ENCODE measurements around the gene CCDC30.

GRCh38 chr1:42669936-42670335 is 206.8 kb downstream of the CCDC30 start:
- TF ChIP-seq, protein P1, sequence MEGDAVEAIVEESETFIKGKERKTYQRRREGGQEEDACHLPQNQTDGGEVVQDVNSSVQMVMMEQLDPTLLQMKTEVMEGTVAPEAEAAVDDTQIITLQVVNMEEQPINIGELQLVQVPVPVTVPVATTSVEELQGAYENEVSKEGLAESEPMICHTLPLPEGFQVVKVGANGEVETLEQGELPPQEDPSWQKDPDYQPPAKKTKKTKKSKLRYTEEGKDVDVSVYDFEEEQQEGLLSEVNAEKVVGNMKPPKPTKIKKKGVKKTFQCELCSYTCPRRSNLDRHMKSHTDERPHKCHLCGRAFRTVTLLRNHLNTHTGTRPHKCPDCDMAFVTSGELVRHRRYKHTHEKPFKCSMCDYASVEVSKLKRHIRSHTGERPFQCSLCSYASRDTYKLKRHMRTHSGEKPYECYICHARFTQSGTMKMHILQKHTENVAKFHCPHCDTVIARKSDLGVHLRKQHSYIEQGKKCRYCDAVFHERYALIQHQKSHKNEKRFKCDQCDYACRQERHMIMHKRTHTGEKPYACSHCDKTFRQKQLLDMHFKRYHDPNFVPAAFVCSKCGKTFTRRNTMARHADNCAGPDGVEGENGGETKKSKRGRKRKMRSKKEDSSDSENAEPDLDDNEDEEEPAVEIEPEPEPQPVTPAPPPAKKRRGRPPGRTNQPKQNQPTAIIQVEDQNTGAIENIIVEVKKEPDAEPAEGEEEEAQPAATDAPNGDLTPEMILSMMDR (IDR thresholded peaks at IDR 0.05) = no peak
- no peak for TF ChIP-seq EZH2phosphoT487 (IDR thresholded peaks at IDR 0.05)

All from neural progenitor cell (in vitro differentiated cells).